RPMI7951 (cell line): Measurements from ENCODE around the gene FHIT. TPM values are rescaled to one million over a fixed set of nuclear protein-coding genes. Genes with fewer than 3 reads are reported as not detected.

Experiments
- DNase-seq: peaks from one replicate; pipeline ENCODE4 v3.0.0-alpha.2; 2012; ENCODE audit warnings: low read depth
- total RNA-seq: library from RNA; depleted of rRNA; stranded (reverse); fragments of >200 nt; shearing (Covaris generic); gene quantifications from 2 replicates; pipeline ENCODE4 v1.2.3, GENCODE V29; 2014

FHIT gene
- total RNA-seq, 1 experiment from 2014 or later: 2.4 TPM

DNA sequence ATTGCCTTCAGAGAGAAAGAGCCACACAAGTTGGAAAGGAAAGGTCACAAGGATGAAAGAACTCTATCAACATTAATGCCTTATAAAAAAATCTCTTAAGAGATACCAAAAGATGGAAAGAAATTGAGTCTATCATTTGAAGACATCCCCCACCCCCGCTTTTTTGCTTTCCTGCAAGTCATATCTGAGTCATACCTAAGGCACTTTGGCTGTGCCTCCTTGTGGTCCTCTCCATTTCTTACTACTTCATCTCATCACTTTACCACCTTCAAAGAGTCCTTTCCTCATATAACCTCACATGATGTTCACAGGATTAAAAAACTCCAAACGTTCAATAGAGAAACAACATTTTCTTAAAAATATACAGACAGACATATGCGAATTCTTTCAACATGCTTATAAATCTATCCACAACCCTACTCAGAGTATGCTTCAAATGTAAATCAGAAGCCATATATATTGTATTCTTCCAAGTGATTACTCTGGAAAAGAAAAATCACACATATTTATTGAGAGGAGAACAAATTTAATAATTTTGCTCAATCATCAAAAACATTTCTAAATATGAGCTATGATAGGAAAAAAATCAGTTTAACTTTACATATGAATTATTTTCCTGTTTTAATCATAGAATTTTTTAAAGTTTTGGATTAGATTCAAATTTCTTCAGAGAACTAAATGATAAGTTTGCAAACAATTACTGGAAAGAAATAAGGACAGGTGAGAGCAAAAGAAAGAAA is 1197.6 kb downstream of the FHIT start:
- peak; percentile 41 for DNase-seq

DNA sequence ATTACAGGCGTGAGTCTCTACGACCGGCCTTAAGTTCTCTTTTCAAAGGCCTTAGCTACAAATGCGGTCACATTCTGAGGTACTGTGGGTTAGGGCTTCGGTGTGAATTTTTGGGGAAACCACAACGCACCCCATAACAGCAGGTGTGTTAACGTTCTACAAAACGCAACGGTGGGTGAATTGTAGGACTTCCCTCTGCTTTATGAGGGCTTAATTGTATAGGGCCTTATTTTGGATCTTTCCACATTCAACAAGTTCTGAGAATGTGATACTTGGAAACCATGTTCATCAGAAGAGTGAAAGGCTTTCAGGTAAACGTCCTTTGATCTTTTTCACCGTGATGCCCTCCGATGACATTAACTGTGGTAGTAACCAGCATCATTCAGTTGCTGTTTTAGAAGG is 1202.8 kb downstream of the FHIT start:
- no peak for DNase-seq

DNA sequence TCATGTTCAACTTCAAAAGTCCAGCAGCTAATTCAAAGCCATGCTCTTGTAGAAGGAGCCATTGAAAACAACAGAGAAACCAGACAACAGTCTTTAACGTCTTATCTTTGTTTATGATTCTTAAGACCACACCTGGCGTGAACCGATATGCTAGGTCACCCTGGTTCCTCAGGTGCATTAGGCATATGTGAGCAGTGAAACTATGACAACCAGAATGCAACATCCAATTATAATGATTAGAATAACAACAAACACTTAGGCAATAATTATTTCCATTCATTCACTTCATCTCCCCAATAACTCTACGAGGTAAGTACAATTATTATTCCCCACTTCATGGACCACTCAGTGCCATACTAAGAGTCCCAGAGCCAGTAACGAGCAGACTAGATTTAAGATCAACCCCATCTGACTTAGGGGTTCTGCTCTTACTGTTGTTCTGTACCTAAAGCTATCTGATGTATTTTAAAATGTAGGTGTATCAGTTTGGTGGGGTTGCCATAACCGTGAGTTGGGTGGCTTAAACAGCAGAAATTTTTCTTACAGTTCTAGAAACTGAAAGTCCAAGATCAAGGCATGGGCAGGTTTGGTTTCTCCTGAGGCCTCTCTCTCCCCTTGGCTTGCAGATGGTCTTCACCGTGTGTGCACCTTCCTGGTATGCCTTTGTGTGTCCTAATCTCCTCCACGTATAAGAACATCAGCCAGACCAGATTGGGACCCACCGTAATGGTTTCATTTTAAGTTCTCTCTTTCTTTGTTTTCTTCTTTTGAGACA is 1203.6 kb downstream of the FHIT start:
- no peak for DNase-seq

DNA sequence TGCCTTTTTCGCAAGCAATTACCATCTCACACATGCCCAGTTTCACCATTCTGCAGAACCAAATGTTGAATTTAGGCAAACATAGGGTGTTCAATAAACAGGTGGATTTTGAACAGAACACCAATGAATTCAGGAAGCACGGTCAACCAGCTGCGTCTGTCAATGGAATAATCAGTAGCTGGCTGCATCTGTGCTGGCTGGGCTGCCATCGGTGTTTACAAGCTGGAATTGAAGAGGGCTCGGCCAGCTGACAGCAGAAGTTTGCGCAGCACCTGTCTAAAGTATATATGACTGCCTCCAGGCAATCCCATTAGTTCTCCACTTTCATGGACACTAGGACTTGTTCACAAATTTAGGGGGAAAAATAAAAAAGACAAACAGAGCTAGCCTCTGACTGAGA is 1205.0 kb downstream of the FHIT start:
- no peak for DNase-seq

DNA sequence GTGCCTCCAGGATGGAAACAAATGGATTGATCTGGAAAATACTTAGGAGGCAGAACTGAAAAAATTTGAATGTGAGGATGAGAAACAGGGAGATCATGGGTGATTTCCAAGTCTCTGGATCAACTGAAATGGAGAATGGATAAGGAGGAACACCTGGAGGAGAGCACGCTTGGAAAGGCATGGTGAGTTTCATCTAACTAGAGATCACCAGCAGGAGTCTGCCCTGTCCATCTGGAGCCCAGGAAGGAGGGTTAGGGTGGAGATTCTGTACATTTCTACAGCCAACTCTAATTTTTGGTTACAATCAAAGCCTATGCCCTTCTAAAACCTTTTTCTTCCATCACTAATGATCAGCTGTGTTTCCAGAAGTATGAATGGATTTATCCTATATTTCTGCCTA is 1205.6 kb downstream of the FHIT start:
- no peak for DNase-seq

DNA sequence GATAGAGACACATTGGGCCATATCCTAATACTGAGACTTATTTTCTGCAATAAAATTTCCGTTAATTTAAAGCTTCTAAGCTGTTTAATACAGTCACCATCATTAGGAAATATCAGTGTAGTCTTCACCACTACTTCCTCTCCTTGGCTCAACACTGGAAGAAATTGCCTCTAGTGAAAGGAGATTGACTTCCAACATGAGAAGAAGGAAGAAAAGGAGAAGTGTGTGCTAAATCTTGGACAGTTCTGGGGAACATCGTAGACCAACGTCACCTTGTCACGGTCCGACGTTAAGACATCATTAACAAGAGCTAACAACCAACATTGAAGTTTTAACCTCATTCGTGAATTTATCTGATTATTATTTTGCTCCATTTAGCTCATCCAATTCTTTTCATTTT is 1214.4 kb downstream of the FHIT start:
- no peak for DNase-seq

DNA sequence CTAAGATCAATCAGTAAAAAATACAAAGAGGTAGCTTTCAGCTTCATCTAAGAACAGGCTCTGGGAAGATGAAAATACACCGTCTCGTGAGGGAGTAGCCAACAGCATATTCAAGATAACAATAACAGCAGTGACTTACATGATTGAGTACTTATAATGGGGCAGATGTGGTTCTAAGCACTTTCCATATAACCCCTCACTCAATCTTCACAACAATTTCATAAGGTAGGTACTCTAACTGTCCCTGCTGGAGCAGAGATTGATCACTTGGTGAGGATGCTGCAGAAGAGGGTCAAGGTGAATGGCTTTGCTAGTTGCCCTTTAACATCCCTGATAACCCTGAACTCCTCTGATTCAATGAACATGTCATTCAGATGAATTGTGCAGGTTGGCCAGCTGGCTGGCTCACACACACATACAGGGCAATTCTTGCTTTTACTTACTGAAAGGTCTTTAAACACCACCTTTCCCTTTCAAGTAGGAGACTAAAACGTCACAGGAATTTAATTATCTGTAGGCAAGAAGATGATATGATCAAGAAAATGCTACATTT is 1217.3 kb downstream of the FHIT start:
- DNase-seq: no peak

DNA sequence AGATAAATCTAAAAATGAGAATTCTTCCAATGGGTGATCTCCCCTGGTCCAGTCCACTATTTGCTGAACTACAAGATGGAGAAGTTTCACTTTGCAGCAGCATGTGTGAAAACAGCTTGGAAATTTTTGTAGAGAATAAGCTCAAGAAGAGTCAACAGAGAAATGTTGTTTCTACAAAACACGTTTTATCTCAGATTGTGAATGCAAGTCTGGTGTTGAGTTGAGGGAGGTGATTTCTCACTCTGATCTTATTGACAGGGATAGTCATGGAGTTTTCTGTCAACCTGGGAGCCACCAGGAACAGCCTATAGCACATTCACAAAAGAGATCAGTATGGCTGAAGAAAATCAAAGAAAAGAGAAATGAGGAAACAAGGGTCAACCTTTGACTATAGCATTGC is 1220.3 kb downstream of the FHIT start:
- DNase-seq: no peak

DNA sequence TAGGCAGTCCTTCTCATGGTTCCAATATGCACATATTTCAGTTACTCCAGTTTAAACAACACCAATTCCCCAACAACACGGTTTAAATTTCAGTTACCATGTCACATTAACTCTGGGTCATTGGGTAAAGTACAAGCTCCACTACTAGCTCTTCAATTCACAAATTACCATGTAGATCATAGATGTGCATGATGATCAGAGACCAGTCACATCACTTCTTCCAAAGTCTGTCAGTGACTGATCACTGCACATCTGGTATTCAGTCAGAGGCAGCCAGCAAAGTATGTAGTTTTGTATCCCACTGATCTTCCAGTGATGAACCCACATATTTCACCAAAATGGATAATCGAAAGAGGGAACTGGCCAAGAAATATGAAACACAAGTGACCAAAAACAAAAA is 1223.0 kb downstream of the FHIT start:
- DNase-seq: no peak

DNA sequence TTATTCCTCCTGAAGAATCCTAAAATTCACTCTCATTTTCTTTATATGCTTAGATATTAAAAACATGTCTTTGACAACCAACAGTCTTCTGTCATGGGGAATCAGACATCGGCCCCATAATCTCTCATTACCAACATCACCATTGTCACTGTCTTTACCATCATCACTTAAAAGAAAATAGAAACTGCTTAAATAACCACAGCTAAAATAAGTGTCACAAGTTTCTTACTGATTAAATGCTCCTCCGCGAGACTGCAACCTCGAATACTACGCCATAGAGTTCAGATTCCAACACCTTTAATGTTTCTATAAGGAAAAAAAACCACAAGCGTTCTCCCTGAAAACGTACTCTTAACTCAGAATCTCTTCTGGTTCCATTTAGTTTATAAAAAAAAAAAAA is 1223.9 kb downstream of the FHIT start:
- DNase-seq: no peak

DNA sequence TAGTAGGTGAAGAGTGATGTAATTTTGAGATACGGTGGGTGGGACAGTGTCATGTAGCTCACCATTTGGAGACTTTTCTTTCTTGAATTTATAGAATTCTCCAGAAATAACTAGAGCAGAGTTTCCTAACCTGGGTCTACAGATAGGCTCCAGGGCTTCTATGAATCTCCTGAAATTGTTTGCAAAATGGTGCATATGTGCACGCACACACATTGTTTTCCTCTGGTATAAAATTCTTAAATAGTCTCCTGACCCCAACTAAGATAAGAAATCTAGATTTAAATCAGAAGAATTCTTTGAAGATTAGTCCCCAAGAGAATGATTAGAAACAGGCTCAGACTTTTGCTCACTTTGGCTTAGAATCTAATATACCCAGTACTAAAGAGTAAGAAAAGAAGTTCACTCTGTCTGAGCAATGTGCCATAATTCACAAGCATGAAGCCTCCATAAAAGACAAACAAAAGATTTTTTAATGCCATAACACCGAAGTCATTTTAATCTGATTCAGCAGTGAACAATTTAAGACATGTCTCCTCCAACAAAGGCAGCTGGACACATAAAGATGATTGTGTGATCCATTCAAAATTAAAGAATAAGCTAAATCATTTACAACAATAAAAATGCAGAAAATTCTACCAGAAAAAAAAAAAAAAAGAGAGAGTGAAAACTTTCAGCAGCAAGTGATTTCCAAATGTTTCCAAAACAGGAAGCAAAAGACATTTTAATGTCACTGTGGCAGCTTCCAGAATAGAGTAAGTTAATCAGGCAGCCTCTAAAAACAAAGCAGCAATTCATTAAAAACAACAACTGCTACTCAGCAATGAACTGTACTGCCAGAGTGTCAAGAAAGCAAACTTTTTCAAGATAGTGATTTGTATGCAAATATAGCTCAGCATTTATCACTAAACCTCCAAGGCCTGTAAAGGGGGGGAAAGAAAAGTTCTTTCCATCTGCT is 1225.9 kb downstream of the FHIT start:
- DNase-seq: no peak

DNA sequence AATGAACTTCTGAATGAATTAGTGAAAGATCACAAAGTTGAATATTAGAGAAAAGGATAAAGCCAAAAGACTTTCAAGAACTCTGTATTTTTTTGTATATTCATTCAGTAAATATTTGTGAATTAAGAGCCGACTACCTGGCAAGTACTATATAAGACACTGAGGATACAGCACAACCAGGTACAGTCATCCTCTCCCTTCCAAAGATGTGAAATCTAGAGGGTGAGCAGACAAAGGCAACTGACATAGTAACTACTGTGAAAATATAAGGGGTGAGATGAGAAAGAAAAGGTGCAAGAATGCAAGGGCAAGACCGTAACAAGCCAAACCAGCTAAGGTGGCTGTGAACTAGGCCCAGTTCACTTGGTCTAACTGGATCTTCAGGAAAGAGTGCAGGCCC is 1226.9 kb downstream of the FHIT start:
- DNase-seq: no peak

DNA sequence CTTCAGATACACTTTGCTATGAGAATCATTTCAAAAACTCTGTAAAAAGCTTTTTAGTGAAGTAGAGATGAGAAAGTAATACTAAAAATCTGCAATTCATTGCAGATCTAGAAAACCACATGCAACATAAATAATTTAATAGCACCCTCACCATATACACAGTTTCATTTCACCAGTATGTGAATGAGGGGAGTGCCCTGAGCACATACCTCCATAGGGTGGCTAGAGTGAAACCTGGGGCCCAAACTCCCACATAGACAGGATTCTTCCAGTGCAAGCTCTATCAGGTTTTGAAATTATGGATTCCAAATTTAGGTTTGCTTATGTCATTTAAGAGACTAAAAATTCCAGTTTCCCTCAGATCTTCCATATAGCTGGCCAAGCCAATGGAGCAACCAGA is 1228.1 kb downstream of the FHIT start:
- DNase-seq: no peak

DNA sequence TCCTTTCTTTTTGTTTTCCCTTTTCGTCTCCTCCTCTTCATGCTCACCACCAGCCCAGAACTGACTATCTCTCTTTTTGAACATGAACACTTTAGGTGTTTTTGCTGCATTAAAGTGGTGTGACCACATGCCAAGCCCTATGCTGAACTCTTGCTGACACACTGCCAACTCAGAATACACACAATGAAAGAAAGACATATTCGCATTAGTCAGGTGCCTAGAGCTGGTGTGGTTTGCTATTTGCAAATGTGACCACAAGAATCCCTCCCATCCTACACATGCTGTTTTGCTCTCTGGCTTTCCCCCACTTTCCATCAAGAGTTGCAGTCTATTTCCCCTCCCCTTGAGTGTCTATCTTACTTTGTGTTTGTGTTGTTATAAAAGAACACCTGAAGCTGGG is 1233.6 kb downstream of the FHIT start:
- peak; percentile 69 for DNase-seq

DNA sequence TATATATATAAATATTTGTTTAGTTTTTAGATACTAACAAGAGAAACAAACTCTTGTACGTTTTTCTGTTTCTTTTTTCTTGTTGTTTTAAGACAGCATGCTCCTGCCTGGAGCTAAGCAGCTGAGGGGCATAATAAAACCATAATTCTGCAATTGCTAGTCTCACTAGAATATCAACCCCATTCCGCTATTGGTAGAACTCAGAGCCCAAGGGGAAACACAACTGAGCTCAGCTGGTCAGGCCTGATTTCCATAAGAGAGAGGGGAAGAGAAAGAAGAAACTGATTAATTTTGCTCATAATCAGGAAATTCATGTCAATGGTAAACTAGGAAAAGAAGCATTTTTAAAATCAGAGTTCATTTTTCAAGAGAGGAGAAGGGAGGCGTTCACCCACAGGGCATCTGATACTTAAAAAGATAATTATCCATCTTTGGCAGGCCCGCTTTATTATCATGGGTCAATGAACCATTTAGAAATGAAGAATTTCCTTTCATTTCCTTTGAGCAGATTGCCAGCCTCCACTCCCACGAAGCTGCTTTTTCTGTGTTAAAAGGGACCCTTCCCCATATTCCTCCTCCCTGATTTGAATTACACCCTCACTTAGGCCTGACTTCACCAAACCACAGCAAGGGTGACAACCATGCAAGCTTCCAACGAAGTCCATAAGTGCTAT is 1236.1 kb downstream of the FHIT start:
- DNase-seq: no peak

DNA sequence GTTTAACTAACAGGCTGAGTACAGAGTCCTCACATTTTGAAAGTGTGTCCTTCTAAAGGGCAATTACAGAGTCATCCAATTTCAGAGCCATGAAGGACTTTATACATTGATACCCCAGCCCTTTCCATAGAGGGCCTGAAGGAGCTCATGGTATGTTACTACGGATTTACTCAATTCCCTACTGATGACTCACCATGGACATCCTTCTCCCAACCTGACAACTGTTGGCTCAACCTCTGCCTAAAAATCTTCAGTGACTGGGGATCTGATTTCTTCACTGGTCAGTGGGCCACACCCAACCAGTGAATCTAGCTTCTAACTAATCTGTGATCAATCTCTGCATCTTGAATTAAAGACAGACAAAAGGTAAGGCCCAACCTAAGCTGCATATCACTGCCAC is 1238.0 kb downstream of the FHIT start:
- DNase-seq: peak; percentile 29

DNA sequence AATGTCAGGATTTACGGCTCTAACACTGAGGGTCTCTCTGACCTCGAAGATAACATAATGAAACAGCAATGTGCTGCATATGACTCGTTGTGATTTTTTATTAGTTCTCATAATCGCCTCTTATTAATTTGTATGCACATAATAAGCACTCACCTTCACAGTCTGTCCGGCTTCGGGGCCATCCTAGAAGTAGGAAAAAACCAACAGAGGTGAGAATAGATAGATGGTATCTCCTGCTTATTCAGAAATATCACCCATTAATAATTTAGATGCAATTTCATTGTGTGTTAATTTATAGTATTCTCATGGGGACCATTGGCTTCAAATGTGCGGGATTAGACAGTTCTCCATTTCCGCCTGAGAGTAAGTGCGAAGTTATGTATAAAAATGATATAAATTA is 1240.0 kb downstream of the FHIT start:
- no peak for DNase-seq

DNA sequence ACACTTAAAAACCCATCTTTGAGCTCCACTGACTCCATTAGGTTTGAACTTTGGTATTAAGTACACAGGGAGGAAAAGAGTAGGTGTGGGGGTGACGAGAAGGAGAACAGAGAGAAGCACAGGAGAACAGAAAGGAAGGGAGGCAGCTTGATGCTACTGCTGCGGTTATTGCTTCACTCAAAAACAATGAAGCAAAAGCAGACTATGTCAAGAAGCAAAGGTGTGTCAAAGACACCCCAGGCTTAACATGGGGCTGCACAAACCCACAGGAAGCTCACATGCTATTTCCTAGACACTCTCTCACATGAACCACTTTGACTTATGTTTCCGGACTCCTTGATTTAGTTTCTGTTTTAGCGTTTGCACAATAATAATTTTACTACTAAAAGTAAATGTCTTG is 1240.5 kb downstream of the FHIT start:
- DNase-seq: no peak

DNA sequence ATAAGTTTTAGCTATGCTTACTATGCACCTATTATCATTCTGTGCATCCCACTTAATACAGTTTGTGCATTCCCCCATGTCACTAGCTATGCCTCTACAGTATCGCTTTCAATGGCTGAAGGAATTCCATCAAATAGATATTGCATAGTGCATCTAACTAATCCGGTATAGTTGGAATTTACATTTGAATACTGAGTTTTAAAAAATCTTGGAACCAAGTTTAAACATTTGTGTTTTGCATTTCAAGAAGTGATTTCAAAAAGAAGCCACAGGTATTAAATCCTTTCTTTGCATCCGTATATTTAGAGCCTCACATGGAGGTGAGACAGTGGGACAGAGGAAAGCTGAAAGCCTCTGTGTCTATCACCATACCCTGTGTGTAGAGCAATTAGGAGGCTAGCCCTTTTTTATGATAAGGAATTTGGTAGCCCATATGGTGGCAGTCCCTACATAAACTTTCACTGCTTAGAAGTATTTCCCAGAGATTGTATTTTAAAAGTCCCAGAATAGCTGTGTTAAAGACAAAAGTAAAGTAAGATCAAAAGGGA is 1241.2 kb downstream of the FHIT start:
- DNase-seq: no peak

DNA sequence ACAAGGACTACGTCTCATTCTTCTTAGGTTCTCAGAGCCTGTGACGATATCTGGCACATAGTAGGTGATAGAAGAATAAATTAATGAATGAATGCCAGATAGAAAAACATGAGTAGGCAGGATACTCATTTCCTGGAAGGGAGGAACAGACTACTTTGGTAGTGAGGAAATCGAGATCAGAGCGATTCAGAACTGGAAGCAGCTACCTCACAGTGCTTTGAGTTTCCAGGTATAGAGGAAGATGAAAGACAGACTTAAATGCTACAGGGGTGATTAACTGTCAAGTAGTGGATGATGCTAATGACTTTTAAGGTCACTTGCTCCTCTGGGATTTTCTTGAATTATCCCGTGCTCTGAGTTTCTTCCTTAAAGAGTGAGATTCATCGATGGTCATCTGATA is 1249.9 kb downstream of the FHIT start:
- DNase-seq: no peak
